PC-3 (cell line): ENCODE data around the gene TFB2M. TPM values are rescaled to one million over a fixed set of nuclear protein-coding genes. Genes with fewer than 3 reads are reported as not detected.

Source experiments
- ATAC-seq: fragments of 200-7000 bp; cut with Tn5 transposase; 2 replicates; pipeline ENCODE4 v1.9.1; 2020; ENCODE audit warnings: mild to moderate bottlenecking, moderate library complexity
- BruUV-seq: library from RNA; stranded (reverse); fragments of 400-500 nt; replicated peaks from 2 replicates; lab custom pipeline; 2021; lab: Mats Ljungman, UMichigan
- CTCF ChIA-PET: fragments of 300-600 bp; sonication (Branson Sonifier 250); formaldehyde crosslinking; loops from one replicate; lab custom pipeline; 2022; ENCODE audit warnings: antibody characterized with exemption; lab: Charles Lee
- POLR2A ChIA-PET: fragments of 300-600 bp; sonication (Branson Sonifier 250); formaldehyde crosslinking; loops from one replicate; lab custom pipeline; 2022; ENCODE audit warnings: antibody characterized with exemption; ENCODE audit not compliant: unreplicated experiment; lab: Charles Lee
- DNase-seq: peaks from one replicate; pipeline ENCODE4 v3.0.0-alpha.2; 2015
- H2AFZ ChIP-seq: fragments of 300-600 bp; sonication (generic); 2 replicates; pipeline ENCODE4 v1.6.0; 2016; ENCODE audit warnings: antibody characterized with exemption, low read length
- H3F3A ChIP-seq: fragments of 300-600 bp; sonication (generic); one replicate; pipeline ENCODE4 v1.6.0; 2017; ENCODE audit warnings: antibody characterized with exemption, low read length, control low read depth, mild to moderate bottlenecking; ENCODE audit not compliant: unreplicated experiment
- H3K27ac ChIP-seq: fragments of 300-600 bp; sonication (generic); 2 replicates; pipeline ENCODE4 v1.5.1; 2016; ENCODE audit warnings: mild to moderate bottlenecking, low read length
- H3K27me3 ChIP-seq: fragments of 300-600 bp; sonication (generic); 2 replicates; pipeline ENCODE4 v1.6.1; 2016; ENCODE audit warnings: low read length, mixed read lengths
- H3K36me3 ChIP-seq: fragments of 300-600 bp; sonication (generic); 2 replicates; pipeline ENCODE4 v1.6.1; 2016; ENCODE audit warnings: low read depth, mixed run types, low read length, mixed read lengths
- H3K4me1 ChIP-seq: fragments of 300-600 bp; sonication (generic); 2 replicates; pipeline ENCODE4 v1.5.1; 2016; ENCODE audit warnings: low read length; ENCODE audit not compliant: insufficient read depth
- H3K4me2 ChIP-seq: fragments of 300-600 bp; sonication (generic); 2 replicates; pipeline ENCODE4 v1.6.0; 2016; ENCODE audit warnings: low read length
- H3K4me3 ChIP-seq: fragments of 300-600 bp; sonication (generic); 2 replicates; pipeline ENCODE4 v1.5.1; 2016; ENCODE audit warnings: mild to moderate bottlenecking, low read length, mixed read lengths
- H3K79me2 ChIP-seq: fragments of 300-600 bp; sonication (generic); 2 replicates; pipeline ENCODE4 v1.6.1; 2017; ENCODE audit warnings: low read length, mixed read lengths
- H3K9ac ChIP-seq: fragments of 300-600 bp; sonication (generic); 2 replicates; pipeline ENCODE4 v1.6.0; 2016; ENCODE audit warnings: mild to moderate bottlenecking, low read length
- H3K9me2 ChIP-seq: fragments of 300-600 bp; sonication (generic); replicated peaks from 2 replicates; pipeline ENCODE4 v1.6.1; 2016; ENCODE audit warnings: mixed run types, low read length, mixed read lengths
- H3K9me3 ChIP-seq: fragments of 300-600 bp; sonication (generic); 2 replicates; pipeline ENCODE4 v1.6.1; 2016; ENCODE audit warnings: low read length, mixed read lengths
- H4K20me1 ChIP-seq: fragments of 300-600 bp; sonication (generic); 2 replicates; pipeline ENCODE4 v1.6.1; 2016; ENCODE audit warnings: low read length, mixed read lengths
- EZH2 ChIP-seq: fragments of 300-600 bp; sonication (generic); IDR thresholded peaks from one replicate; pipeline ENCODE4 v1.6.1; 2017; ENCODE audit warnings: antibody characterized with exemption, mild to moderate bottlenecking, low read length; ENCODE audit not compliant: unreplicated experiment
- EZH2phosphoT487 ChIP-seq: fragments of 300-600 bp; sonication (generic); IDR thresholded peaks from 2 replicates; pipeline ENCODE4 v1.6.1; 2018; ENCODE audit warnings: mild to moderate bottlenecking, antibody characterized with exemption, low read length, borderline replicate concordance
- intact Hi-C: fragments of 100-400 bp; cut with micrococcal nuclease; formaldehyde crosslinking; loops from 2 replicates; pipeline ENCODE4 v1.9.0; 2023
- total RNA-seq: library from RNA; depleted of rRNA; stranded (reverse); fragments of >200 nt; gene quantifications from 2 replicates; pipeline ENCODE4 v1.2.3, GENCODE V29; 2014; rRNA removed
- TF ChIP-seq, protein P1 (sequence below): fragments of 300-600 bp; sonication (generic); conservative IDR thresholded peaks from 2 replicates; pipeline ENCODE4 v1.5.1; 2017; ENCODE audit warnings: antibody characterized with exemption, low read depth, mild to moderate bottlenecking, low read length

The TFB2M gene
- total RNA-seq, 1 experiment from 2014 or later = 47.0 TPM

DNA sequence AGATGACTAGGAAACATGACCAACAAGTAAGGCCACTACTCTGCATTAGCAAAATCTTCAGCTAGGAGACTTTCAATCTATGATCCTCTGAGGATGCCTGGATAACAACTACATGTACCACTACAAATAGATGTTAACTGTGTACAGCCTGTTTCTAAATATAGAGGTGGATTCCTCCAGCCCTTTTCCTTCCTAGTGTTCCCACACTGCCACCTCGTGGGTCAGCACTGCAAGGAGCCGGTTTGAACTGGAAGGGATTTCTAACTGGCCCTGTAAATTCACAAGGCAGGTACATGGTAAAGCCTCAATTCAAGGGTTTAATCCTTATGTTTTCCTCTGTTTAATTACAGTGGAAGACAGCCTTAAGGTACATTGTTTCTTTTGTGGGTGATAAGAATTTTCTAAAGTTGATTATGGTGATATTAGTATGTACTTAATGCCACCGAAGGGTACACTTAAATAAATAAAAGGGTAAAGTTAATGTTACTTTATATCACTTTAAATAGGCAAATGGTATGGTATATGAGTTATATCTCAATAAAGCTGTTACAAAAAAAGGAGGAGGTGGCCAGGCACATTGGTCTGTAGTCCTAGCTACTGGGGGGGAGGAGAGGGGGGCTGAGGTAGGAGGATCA is 73.3 kb downstream of the TFB2M start:
- no peak for TF ChIP-seq EZH2
- no peak for TF ChIP-seq EZH2phosphoT487
- TF ChIP-seq, protein P1, sequence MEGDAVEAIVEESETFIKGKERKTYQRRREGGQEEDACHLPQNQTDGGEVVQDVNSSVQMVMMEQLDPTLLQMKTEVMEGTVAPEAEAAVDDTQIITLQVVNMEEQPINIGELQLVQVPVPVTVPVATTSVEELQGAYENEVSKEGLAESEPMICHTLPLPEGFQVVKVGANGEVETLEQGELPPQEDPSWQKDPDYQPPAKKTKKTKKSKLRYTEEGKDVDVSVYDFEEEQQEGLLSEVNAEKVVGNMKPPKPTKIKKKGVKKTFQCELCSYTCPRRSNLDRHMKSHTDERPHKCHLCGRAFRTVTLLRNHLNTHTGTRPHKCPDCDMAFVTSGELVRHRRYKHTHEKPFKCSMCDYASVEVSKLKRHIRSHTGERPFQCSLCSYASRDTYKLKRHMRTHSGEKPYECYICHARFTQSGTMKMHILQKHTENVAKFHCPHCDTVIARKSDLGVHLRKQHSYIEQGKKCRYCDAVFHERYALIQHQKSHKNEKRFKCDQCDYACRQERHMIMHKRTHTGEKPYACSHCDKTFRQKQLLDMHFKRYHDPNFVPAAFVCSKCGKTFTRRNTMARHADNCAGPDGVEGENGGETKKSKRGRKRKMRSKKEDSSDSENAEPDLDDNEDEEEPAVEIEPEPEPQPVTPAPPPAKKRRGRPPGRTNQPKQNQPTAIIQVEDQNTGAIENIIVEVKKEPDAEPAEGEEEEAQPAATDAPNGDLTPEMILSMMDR = peak; percentile 94
- Histone ChIP-seq H3K4me2 (no peak overlapping the region), H3K27ac (no peak overlapping the region), H3K4me3 (no peak overlapping the region), H3K27me3 (no peaks in the 10 kb centered on the region), H3K9me3 (no peaks in the 10 kb centered on the region), H4K20me1 (peaks cover 6% of the 10 kb centered on the region; the same call in 1 of the 2 replicates), H3K9me2 (no peaks in the 10 kb centered on the region), H3K79me2 (peaks cover 74% of the 10 kb centered on the region), H3K4me1 (no peaks in the 10 kb centered on the region), H3K36me3 (no peaks in the 10 kb centered on the region), H3K9ac (no peak overlapping the region), H3F3A (no peaks in the 10 kb centered on the region), H2AFZ (no peak overlapping the region)
- CTCF ChIA-PET = no interaction called here
- peak; percentile 87 for ATAC-seq
- intact Hi-C loops = loop anchor here (1.0 to 5.0 kb wide), 3 partner anchors 212 to 1339 kb away; no protein-coding TSS in a partner anchor
- DNase-seq = peak; percentile 83
- POLR2A ChIA-PET = no interaction called here
- BruUV-seq = no TSS peak

GRCh38 chr1:246491551-246492053 is 74.5 kb downstream of the TFB2M start:
- CTCF ChIA-PET = interaction anchor here (0.7 kb wide), 1 partner anchor 1339 kb away, joined by 5 read pairs; no protein-coding TSS in a partner anchor
- Histone ChIP-seq H2AFZ (no peak overlapping the region), H3K27ac (no peak overlapping the region), H3F3A (no peaks in the 10 kb centered on the region), H3K4me3 (no peak overlapping the region), H3K27me3 (no peaks in the 10 kb centered on the region), H3K79me2 (peaks cover 72% of the 10 kb centered on the region), H3K9me2 (no peaks in the 10 kb centered on the region), H3K9ac (no peak overlapping the region), H3K4me1 (no peaks in the 10 kb centered on the region), H3K4me2 (no peak overlapping the region), H3K36me3 (no peaks in the 10 kb centered on the region), H4K20me1 (peaks cover 6% of the 10 kb centered on the region; the same call in 1 of the 2 replicates), H3K9me3 (no peaks in the 10 kb centered on the region)
- BruUV-seq = no TSS peak
- DNase-seq (no peak), ATAC-seq (no peak)
- POLR2A ChIA-PET = interaction anchor here (0.6 kb wide), 1 partner anchor 202 kb away, joined by 3 read pairs; no protein-coding TSS in a partner anchor
- intact Hi-C loops = loop anchor here (1.0 to 5.0 kb wide), 3 partner anchors 211 to 1338 kb away; no protein-coding TSS in a partner anchor
- TF ChIP-seq EZH2 = no peak
- TF ChIP-seq EZH2phosphoT487 = no peak
- TF ChIP-seq, protein P1 = no peak

Other genes starting within 250 kb of the TFB2M start
- 33.0 and 40.3 TPM in 2 replicates for gene SMYD3, start 59.0 kb downstream of the TFB2M start, total RNA-seq
- gene CNST, start 195 bp upstream of the TFB2M start, total RNA-seq = 13.5 and 15.0 TPM in 2 replicates
- gene SCCPDH, start 158.1 kb upstream of the TFB2M start, total RNA-seq = 46.1 and 50.8 TPM in 2 replicates